ENCODE measurements around the gene CCL22.

CCL22 gene

DNA sequence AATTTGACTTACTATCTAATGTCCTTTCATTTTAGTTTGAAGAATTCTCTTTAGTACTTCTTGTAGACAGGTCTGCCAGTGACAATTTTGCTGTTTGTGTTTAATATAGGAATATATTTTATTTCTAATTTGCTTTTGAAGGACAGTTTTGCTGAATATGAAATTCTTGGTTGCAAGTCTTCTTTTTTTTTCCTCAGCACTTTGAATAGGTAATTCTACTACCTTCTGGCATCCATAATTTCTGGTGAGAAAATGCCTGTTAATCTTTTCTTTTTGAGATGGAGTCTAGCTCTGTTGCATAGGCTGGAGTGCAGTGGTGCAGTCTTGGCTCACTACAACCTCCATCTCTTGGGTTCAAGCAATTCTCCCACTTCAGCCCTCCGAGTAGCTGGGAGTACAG is 25.2 kb upstream of the CCL22 start:
- no peaks in the 10 kb centered on the region for H3K36me3 ChIP-seq (ENCODE audit: insufficient read depth, low read length)
- no peak overlapping the region for H3K9ac ChIP-seq (ENCODE audit: low read depth, low read length)
- DNase-seq: no peak
- H2AFZ ChIP-seq (ENCODE audit: low read depth, low read length): no peak overlapping the region
- no peak for TF ChIP-seq EZH2 (IDR thresholded peaks at IDR 0.05; ENCODE audit: borderline replicate concordance, low read depth, low read length, severe bottlenecking)
- TF ChIP-seq CTCF (IDR thresholded peaks at IDR 0.05; ENCODE audit: borderline replicate concordance, extremely low read depth, low read length, poor library complexity, severe bottlenecking): no peak
- no peak for ATAC-seq (ENCODE audit: insufficient read depth, low read depth)
- H4K20me1 ChIP-seq (ENCODE audit: insufficient read depth, low read length): no peaks in the 10 kb centered on the region
- no peaks in the 10 kb centered on the region for H3K4me1 ChIP-seq (ENCODE audit: insufficient read depth, low read length)
- no peaks in the 10 kb centered on the region for H3K79me2 ChIP-seq (ENCODE audit: insufficient read depth, low read length)
- H3K27me3 ChIP-seq (ENCODE audit: insufficient read depth, low read length, poor library complexity): no peaks in the 10 kb centered on the region
- no peak overlapping the region for H3K4me3 ChIP-seq (ENCODE audit: low read depth in 1 of 2, low read length in 2 of 2)
- no peaks in the 10 kb centered on the region for H3K9me3 ChIP-seq (ENCODE audit: insufficient read depth, low read length, severe bottlenecking)
- no peak overlapping the region for H3K4me2 ChIP-seq (ENCODE audit: insufficient read depth, low read length)
- no peak overlapping the region for H3K27ac ChIP-seq (ENCODE audit: low read length)

- Histone ChIP-seq H3K4me2 (ENCODE audit: insufficient read depth, low read length) (no peak overlapping the region), H3K79me2 (ENCODE audit: insufficient read depth, low read length) (no peaks in the 10 kb centered on the region), H3K9ac (ENCODE audit: low read depth, low read length) (no peak overlapping the region), H3K27ac (ENCODE audit: low read length) (no peak overlapping the region), H3K4me3 (ENCODE audit: low read depth in 1 of 2, low read length in 2 of 2) (no peak overlapping the region), H3K9me3 (ENCODE audit: insufficient read depth, low read length, severe bottlenecking) (no peaks in the 10 kb centered on the region), H2AFZ (ENCODE audit: low read depth, low read length) (no peak overlapping the region), H4K20me1 (ENCODE audit: insufficient read depth, low read length) (no peaks in the 10 kb centered on the region), H3K36me3 (ENCODE audit: insufficient read depth, low read length) (no peaks in the 10 kb centered on the region), H3K27me3 (ENCODE audit: insufficient read depth, low read length, poor library complexity) (no peaks in the 10 kb centered on the region), H3K4me1 (ENCODE audit: insufficient read depth, low read length) (no peaks in the 10 kb centered on the region)
- ATAC-seq (ENCODE audit: insufficient read depth, low read depth) (no peak), DNase-seq (no peak)
- TF ChIP-seq CTCF (IDR thresholded peaks at IDR 0.05; ENCODE audit: borderline replicate concordance, extremely low read depth, low read length, poor library complexity, severe bottlenecking) (no peak), EZH2 (IDR thresholded peaks at IDR 0.05; ENCODE audit: borderline replicate concordance, low read depth, low read length, severe bottlenecking) (no peak)
These were observed 23.2 kb upstream of the CCL22 start for GRCh38 chr16:57335366-57335765.

GRCh38 chr16:57341062-57341440 is 17.5 kb upstream of the CCL22 start:
- Histone ChIP-seq H3K27ac (ENCODE audit: low read length) (no peak overlapping the region), H3K9me3 (ENCODE audit: insufficient read depth, low read length, severe bottlenecking) (no peaks in the 10 kb centered on the region)
- ATAC-seq (ENCODE audit: insufficient read depth, low read depth): no peak

More at GRCh38 chr16:57341062-57341440, 17.5 kb upstream of the CCL22 start:
- no peaks in the 10 kb centered on the region for H4K20me1 ChIP-seq (ENCODE audit: insufficient read depth, low read length)
- no peak overlapping the region for H3K4me2 ChIP-seq (ENCODE audit: insufficient read depth, low read length)
- H3K9ac ChIP-seq (ENCODE audit: low read depth, low read length): no peak overlapping the region
- no peak overlapping the region for H3K4me3 ChIP-seq (ENCODE audit: low read depth in 1 of 2, low read length in 2 of 2)
- no peak overlapping the region for H2AFZ ChIP-seq (ENCODE audit: low read depth, low read length)
- no peaks in the 10 kb centered on the region for H3K79me2 ChIP-seq (ENCODE audit: insufficient read depth, low read length)
- no peaks in the 10 kb centered on the region for H3K4me1 ChIP-seq (ENCODE audit: insufficient read depth, low read length)
- peaks cover 7% of the 10 kb centered on the region for H3K27me3 ChIP-seq (ENCODE audit: insufficient read depth, low read length, poor library complexity)
- DNase-seq: no peak
- H3K36me3 ChIP-seq (ENCODE audit: insufficient read depth, low read length): no peaks in the 10 kb centered on the region
- TF ChIP-seq EZH2 (IDR thresholded peaks at IDR 0.05; ENCODE audit: borderline replicate concordance, low read depth, low read length, severe bottlenecking) (no peak), CTCF (IDR thresholded peaks at IDR 0.05; ENCODE audit: borderline replicate concordance, extremely low read depth, low read length, poor library complexity, severe bottlenecking) (no peak)
